DMS53 treated with DMSO at 0.1 percent for 48 hours (cell line): ENCODE data around the gene SUSD1.
A peak's percentile ranks its signal among the peaks of the same experiment; 100 is the strongest.
"Not testable (repeated sequence)": the region's sequence is repeated elsewhere in the genome, so short reads cannot be mapped to it uniquely, and the experiment has no call there.

Experiments used
- DNase-seq: peaks from one replicate; lab custom pipeline; 2025; ENCODE audit not compliant: unreplicated experiment; lab: John Stamatoyannopoulos, UW

Gene SUSD1

DNA sequence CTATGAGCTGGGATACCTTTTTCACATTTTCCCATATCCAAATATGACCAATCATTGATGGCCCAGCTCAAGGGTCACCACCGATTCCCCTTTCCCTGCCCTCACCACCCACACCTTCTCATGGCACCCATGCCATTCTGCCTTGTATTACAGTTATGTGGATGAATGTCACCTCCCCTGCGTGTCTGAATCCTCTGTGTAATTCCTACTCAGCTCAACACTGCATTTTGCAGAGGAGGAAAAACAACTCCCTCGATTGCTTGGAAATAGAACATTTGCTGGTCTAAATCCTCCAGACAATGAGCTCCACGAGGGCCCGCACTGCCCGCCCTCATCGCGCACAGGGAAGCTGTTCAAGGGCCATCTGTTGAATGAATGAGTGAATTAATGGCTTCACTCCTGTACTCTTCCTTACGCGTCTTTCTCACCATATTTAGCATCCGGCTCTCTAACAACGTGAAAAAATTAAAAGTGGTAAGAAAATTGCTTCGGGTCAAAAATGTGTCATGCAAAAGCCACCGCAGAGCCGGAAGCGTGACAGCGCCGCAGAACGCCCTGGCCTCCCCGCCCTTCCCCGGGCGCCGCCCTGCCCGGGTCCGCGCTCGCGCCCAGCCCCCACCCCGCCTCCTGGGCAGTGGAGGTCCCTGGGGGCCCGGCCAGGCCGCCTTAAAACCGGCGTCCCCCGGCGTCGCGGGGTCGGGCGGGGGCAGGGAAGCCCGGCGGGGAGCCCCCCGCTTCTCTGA, 704 bp downstream of the SUSD1 start:
- peak; percentile 21 for DNase-seq

DNA sequence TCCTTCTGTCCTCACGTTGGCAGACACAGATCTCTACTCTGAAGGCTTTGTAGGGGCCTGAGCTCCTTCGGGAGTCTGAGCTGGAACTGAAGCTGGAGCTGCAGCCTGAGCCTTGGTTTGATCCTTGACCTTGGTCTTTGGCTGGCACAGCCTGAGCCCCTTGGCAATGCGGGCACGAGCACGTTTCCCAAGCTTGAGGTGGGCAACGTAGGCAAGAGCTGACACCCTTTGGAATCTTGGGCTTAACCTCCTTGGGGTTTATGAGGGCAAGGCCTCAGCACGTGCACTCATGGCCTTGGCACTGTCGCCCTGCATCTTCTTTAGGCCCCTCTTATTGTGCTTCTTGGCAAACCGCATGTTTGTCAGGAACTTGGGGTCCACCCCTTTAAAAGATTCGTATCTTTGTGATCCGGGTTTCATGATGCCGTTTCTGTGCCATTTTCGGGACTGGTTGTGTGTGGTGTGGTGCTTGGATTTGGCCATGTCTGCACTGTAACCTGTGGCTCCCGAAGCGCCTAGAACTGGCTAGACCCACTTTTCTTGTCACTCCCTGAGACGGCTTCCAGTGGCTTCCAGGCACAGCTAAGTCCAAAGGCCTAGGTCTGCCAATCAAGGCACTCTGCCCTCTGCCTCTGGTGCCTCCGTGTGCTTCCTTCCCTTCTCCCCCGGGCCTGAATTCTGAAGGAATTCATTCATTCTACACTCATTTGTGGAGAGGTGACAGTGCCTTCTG, 1.4 kb downstream of the SUSD1 start:
- DNase-seq: no peak

DNA sequence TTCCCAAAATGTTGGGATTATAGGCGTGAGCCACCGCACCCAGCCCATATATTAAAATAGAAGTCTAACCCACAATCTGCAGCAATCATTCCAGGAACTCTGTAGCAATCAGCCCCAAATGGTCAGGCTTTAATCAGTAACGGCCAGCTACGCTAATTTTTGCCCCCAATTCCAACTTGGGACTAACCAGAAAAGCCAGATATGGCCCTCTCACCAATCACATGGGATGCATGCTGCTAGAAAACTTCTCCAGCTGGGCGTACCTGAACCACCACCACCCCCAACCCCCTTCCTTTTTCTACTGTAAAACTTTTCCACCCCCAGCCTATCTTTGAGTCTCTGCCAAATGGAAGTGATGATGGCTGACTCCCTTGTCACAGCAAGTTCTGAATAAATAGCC, 4.1 kb downstream of the SUSD1 start:
- no peak for DNase-seq

DNA sequence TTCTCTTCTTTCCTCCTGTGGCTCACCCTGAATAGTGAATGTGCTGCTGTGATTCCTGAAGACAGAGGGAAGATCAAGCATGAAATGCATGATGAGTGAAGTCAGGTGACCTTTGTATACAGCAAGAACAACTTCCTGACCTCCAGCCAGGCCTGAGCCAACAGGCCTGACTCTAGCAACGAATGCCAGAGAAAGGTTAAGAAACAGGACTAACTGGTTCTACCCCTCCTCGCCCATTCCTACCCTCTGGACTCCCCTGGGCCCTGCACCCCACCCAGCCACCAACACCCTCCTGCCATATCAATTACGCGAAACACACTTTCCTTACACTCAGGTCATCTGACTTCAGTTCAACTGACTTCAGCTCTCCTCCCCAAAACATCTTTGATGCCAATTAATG, 4.9 kb downstream of the SUSD1 start:
- peak; percentile 61 for DNase-seq

DNA sequence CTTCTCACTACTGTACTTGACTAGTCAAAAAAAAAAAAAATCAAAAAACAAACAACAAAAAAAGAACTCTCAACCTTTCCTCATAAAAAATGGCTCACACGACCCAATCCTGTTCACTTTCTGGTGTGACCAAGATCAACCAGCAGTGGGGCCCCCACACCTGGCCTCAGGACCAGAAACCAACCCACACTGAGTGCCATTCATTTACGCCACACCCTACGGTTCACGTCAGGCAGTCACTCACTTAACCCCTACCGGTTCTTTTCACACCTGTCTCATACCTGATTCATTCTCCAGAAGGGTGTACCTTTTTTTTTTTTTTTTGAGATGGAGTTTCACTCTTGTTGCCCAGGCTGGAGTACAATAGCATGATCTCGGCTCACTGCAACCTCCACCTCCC, 5.7 kb downstream of the SUSD1 start:
- DNase-seq: no peak

DNA sequence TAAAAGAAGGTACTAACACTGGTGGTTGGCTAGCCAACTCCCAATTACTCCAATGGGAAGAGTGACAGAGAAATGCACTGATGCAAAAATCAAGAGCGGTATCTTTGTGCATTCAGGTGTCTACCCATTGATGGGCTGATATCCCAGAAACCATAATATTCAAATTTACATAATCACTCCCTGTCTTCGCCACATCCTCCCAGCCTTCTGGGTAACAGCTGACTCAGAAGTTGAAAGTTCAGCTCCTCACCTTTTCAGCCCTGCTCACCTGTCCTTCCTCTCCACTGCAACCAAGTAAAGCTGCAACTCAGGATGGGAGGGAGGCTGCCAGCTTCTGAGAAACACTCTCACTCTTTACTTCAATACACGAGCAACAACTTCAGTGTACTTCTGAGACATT, 6.9 kb downstream of the SUSD1 start:
- DNase-seq: no peak

DNA sequence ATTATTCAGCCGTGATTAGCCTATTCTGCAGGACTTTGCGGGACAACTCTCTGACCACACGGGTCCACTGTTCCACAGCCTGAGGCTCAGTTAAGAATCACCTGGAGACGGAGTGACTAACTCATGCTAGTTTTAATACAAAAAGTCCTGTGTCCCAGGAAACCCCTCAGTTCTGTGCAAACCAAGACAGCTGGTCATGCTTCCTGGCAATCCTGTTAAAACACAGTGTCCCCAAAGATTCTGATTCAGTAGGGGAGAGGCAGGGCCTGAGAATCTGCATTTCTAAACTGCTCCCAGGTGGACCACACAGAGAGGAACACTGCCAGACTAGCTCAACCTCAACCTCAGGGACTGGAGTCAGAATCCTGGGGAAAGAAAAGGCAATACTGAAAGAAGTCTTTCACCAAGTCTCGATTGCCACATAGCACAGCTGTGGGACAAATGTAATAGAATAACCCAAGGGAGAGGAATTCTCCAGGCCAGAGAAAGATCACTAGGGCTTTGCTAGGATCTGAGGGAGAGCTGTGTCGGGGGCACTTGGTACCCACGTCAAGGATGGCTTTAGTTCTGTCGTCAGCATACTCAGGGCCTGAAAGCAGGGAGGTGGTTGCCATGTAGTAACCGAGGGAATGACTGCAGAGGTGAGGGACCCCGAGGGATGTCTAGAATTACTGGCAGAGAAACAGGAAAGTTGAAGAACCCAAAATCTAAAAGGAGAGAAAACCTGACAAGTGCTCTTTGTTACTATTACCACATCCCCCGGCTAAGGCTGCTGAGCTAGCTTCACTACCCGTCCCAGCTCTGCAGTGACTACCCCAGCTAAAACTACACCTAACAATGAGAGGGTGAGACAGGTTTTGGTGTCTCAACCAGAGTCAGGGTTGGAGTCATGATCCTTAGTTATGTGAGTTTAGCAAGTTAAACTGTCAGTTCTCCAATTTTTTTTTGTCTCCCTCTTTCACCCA, 8.6 kb downstream of the SUSD1 start:
- no peak for DNase-seq

DNA sequence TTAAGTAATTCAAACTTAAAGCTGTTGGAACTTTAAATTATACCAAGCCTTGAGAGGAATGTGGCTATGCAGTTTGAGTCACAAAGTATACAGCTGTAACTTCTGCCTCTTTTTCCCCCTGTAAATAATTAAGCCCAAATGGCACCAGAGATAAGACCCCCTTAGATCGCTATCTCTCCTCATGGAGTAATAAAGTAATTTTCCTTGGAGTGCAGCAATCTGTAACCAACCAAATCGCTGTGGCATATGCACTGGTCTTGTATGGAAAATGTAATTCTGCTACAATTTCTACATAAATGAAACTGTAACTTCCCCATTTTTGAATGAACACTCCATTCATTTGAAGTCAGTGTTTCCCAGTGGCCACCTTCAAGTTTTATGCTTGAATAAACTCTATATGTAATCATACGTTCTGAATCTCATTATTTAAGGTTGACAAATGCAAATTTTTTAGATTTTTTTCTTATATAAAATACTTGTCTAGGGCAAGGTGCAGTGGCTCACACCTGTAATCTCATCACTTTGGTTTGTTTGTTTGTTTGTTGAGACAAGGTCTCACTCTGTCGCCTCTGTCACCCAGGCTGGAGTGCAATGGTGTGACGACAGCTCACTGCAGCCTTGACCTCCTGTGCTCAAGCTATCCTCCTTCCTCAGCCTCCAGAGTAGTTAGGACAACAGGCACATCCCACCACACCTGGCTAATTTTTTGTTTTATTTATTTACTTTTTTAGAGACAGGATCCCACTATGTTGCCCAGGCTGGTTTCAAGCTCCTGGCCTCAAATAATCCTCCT, 12.3 kb downstream of the SUSD1 start:
- no peak for DNase-seq

DNA sequence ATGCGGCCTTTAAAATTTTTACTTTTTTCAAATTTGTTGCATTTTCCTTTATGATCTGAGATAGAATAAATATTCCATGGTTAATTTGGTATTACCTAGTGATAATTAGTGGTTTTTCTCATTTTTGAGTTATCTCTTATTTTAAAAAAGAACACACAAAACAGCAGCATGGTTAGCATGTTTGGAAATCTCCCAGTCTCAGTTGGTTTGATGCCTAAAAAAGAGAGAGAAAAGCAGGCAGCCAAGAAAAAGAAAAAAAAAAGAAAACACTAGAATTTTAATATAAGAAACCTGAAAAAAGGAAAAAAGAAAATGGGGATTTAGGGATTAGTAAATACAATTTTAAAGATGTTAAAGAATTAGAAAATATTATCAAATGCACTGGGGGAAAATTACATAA, 15.3 kb downstream of the SUSD1 start:
- DNase-seq: no peak

DNA sequence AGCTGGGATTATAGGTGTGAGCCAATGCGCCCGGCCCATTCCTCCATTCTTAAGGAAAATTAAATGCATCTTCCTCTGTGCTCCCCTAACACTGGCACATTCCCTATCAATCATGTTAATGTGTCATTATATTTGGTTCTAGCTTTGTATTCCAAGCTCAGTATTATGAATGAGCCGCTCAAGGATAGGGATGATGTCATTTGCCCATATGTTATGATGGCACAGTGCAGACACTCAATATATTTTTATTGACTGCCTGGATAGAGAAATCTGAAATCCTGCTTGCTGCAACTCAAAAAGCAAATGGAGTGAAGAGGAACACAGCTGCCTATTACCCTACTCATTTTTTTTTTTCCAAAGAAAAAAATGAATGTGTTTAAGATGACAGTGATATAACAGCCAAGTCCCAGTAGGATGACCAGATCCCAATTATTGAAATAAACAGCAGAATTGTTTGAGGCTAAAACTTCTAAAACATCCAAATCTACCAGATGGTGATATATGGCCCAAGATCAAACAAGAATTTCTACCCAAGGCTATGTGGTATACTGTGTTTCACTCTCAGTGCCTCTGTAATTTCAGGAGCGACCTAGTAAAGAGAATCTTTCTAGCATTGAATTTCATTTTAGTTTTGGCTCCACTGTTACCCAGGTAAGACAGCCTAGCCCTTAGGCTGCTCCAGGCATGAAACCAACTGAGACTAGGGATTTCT, 16.3 kb downstream of the SUSD1 start:
- no peak for DNase-seq

DNA sequence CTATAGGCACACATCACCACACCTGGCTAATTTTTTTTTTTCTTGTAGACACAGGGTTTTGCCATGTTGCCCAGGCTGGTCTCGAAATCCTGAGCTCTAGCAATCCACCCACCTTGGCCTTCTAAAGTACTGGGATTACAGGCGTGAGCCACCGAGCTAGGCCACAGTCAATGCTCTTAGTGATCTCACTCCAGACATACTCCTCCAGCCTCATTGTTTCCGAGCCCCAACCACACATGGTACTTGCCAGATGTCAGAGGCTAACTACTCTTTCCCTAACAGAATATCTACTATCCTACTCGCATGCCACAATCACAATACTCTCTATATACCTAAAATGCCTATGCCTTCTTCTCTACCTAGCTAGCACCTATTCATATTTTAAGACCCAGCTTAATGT, 17.1 kb downstream of the SUSD1 start:
- DNase-seq: no peak

DNA sequence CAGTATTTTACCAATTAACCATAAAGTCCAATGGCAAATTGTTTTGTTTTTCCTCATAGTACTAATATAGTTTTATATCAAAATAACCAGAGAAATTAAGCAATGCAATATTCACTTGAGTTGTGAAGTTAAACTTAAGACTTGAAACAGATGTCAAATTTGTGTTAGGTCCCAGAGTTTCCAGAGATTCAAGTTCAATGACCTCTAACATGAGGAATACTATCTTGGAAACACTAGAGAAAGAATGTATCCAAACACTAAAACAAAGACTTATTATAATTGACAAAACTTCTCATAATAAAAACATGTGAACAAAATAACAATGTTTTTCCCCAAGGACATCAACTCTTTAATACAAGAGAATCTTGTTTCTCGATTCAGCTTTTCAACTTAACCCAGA, 18.0 kb downstream of the SUSD1 start:
- no peak for DNase-seq

DNA sequence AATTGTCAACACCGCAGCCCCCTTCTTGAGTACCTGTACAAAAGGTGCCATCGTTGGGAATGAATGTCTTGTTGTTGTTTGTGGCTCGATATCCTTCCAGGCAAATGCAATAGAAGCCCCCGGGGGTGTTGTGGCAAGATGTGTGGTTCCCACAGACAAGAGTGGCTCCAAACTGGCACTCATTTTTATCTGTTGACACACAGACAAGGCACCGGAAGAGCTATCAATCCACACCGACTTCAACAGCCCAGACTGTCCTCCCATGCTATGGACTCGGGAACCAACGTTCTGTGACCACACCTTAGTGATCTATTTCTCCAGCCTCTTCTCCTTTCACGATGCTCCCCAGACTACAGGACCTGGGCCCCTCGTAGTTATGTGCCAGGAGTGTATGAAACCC, 25.9 kb downstream of the SUSD1 start:
- no peak for DNase-seq

DNA sequence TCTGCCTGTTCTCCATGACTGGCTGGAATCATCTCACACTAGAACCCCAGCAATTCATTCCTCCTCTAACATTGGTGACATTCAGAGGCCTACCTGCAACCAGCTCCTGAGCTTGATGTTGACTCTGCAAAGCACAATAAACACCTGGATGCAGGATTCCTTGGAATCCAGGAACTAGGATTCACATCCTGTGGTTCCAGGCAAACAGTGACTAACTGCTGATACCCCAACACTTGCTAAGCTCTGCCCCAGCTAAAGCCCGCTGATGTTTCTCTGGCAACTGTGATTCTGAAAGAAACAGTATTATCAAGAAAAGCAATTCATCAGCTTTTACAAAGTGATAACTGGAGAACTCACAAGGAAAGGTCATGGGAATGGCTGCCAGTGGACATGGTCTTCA, 29.2 kb downstream of the SUSD1 start:
- no peak for DNase-seq

DNA sequence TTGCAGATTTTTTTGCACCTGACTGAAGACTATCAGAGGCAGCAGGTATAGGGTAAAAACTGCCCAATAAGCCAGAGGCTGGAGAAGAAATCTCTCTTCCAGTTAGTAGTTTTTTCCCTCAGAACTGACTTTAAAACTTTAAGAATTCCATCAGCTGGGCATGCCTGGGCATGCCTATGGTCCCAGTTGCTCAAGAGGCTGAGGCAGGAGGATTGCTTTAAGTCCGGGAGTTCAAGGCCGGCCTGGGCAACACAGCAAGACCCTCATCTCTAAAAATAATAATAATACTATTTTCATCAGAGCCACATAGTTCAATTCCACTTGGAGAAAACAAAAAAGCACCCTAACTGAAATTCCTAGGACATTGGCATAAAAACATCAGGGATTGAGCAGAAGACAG, 30.3 kb downstream of the SUSD1 start:
- no peak for DNase-seq

DNA sequence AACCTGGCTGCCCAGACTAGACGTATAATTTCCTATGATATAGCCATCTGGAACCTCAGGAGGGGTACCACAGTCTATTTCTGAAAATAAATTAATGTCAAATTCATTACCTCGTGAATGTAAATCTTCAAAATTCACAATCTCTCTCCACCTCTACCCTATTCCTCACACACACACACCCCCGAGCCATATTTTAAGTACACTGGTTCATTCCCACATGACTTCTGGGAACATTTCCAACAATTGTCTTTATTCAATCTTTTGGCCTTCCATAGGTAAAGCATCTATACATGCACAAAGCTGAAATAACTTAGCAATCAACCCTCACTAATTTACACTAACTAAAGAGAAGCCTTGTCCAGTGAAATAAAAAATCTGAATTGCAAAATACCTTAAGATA, 32.7 kb downstream of the SUSD1 start:
- DNase-seq: no peak

DNA sequence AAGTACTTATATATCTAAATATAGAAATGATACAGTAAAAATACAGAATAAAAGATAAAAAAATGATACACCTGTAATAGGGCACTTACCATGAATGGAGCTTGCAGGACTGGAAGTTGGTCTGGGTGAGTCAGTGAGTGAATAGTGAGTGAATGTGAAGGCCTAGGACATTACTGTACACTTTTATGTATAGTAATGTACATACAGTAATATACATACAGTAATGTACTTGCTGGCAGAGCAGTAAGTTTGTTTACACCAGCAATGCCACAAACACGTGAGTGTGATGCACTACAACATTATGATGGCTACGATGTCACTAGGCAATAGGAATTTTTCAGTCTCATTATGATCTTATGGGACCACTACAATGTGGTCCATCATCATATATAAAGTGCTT, 34.2 kb downstream of the SUSD1 start:
- no peak for DNase-seq

DNA sequence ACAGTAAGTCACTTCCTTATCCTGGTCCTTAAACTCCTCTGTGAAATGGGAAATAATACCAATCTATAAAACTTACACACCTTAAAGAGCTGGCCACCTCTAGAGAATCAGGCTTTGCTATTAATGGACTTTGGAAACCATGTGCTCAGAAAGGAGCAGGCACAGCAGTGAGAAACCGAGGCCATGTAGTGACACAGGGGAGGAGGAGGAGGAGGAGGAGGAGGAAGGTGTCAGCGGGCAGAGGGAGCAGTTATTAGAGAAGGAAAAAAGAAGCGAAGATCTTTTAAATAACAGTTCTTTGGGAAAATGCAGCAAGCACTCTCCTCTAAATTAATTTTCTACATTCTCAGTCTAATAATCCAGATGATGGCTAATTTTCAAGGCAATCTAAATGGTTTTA, 38.0 kb downstream of the SUSD1 start:
- no peak for DNase-seq

DNA sequence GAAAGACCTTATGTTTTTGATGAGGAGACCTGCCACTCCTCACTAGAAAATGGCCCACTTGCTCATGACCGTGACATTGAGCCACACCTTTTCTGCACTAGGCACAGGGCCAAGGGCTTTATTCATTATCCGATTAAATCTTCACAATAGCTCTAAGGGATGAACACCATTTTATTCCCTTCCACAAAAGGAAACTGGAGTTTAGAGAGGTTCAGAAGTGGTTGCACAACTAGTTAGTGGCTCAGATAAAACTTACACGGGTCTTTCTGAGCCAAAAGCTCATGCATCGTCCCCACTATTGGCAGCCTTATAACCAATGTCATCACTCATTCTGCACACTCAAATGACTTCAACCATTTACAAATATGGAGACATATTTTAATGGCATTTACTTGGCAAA, 39.4 kb downstream of the SUSD1 start:
- DNase-seq: no peak

DNA sequence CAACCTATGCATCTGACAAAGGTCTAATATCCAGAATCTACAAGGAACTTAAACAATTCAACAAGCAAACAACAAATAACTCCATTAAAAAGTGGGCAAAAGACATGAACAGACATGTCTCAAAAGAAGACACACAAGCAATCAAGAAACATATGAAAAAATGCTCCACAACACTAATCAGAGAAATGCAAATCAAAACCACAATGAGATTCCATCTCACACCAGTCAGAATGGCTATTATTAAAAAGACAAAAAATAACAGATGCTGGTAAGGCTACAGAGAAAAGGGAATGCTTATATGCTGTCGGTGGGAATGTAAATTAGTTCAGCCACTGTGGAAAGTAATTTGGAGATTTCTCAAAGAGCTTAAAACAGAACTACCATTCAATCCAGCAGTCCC, 41.3 kb downstream of the SUSD1 start:
- DNase-seq: not testable (repeated sequence)
